Neural cell (in vitro differentiated cells): Measurements from ENCODE around the gene LYRM2.

Source experiments
- MXI1 ChIP-seq: fragments of 450-650 bp; conservative IDR thresholded peaks from 2 replicates; pipeline ENCODE4 v1.6.1; 2014; ENCODE audit warnings: antibody characterized with exemption, mild to moderate bottlenecking; ENCODE audit not compliant: poor library complexity, severe bottlenecking
- POLR2AphosphoS5 ChIP-seq: IDR thresholded peaks from 2 replicates; pipeline ENCODE4 v1.6.1; 2012
- TAF1 ChIP-seq: IDR thresholded peaks from 2 replicates; pipeline ENCODE4 v1.6.1; 2012; ENCODE audit warnings: low read depth
- TF ChIP-seq, protein P1 (sequence below): fragments of 450-650 bp; IDR thresholded peaks from 2 replicates; pipeline ENCODE4 v1.5.1; 2014; ENCODE audit warnings: antibody characterized with exemption, mild to moderate bottlenecking, moderate library complexity; ENCODE audit not compliant: poor library complexity, severe bottlenecking

DNA sequence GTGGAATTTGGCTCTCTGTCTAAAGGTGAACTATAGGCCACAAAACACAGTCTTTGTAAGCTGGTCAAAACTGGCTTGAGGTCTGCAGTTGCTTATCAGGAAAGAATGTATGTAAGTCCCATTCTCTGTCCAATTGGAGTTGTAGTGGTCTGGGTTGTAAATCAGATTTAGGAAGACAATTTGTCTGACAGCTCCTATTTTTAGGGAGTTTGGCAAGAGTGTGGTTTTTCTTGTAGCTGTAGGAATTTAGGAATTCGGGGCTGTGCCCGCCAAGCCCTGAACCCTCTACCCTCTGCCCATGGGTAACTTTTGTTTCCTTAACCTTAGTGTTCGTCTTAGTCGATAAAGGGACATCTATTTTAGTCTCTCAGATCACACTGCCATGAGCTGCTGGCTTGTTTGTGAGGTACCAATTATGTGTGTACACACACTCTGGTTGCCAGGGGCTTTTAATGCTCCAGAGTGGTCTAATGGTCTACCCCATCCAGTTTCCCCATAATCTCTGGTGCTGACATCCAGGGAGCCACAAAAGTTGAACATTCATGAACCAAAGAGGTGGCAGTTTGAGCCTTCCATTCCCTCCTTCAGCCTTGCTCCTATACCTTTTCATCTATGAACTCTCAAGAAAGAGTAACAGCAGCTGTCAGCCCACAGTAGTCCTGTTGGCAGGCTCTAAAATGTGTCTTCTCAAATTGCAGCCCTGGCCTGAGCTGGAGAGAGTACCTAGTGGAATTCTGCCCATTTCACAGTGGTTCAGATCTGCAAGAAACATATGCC lies 112.6 kb downstream of the LYRM2 start:
- TF ChIP-seq, protein P1, sequence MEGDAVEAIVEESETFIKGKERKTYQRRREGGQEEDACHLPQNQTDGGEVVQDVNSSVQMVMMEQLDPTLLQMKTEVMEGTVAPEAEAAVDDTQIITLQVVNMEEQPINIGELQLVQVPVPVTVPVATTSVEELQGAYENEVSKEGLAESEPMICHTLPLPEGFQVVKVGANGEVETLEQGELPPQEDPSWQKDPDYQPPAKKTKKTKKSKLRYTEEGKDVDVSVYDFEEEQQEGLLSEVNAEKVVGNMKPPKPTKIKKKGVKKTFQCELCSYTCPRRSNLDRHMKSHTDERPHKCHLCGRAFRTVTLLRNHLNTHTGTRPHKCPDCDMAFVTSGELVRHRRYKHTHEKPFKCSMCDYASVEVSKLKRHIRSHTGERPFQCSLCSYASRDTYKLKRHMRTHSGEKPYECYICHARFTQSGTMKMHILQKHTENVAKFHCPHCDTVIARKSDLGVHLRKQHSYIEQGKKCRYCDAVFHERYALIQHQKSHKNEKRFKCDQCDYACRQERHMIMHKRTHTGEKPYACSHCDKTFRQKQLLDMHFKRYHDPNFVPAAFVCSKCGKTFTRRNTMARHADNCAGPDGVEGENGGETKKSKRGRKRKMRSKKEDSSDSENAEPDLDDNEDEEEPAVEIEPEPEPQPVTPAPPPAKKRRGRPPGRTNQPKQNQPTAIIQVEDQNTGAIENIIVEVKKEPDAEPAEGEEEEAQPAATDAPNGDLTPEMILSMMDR = no peak
- TF ChIP-seq POLR2AphosphoS5 = no peak
- no peak for TF ChIP-seq TAF1
- no peak for TF ChIP-seq MXI1
